Transverse colon (tissue), 4 donors: ENCODE data around the gene PITPNC1.

Source experiments
- CTCF ChIP-seq, 5 experiments: fragments of 200-600 bp in 3 of 5; fragments of 450-650 bp in 2 of 5; sonication (generic) in 3 of 5; IDR thresholded peaks; 1 replicate in 2 of 5; 2 replicates in 3 of 5; pipeline ENCODE4 v1.5.1; 2016 to 2017; ENCODE audit warnings: antibody characterized with exemption in 5 of 5, inconsistent platforms in 3 of 5, mild to moderate bottlenecking in 2 of 5, moderate library complexity in 1 of 5
- POLR2A ChIP-seq: fragments of 450-650 bp; IDR thresholded peaks from one replicate; pipeline ENCODE4 v1.6.1; 2016; ENCODE audit warnings: antibody characterized with exemption, mild to moderate bottlenecking, moderate library complexity
- POLR2AphosphoS5 ChIP-seq, 3 donors: sonication (generic); formaldehyde crosslinking; IDR thresholded peaks; one replicate each; pipeline ENCODE4 v1.6.1; 2016; ENCODE audit warnings: antibody characterized with exemption in 3 of 3

GRCh38 chr17:67353161-67353560 lies 23.9 kb upstream of the PITPNC1 start:
- no peak for TF ChIP-seq CTCF (IDR thresholded peaks at IDR 0.05)
- TF ChIP-seq POLR2A = no peak
- no peak for TF ChIP-seq POLR2AphosphoS5 (IDR thresholded peaks at IDR 0.05)
